ENCODE results near the gene HRH1. TPM values are rescaled to one million over a fixed set of nuclear protein-coding genes. Genes with fewer than 3 reads are reported as not detected.

The HRH1 gene
- total and polyA plus RNA-seq, 12 donors = 0.24 to 6.5 (median 2.2) TPM

GRCh38 chr3:11195201-11195600 is 40.9 kb downstream of the HRH1 start:
- peak in 1 of 7 donors; percentile 73 for DNase-seq
- intact Hi-C loops (cut with DNase I) = no loop called here
- WGBS, 4 donors = 9 to 41% (median 37%) methylated on average over 2 to 5 of the region's 5 CpGs
- no peak for TF ChIP-seq CTCF (IDR thresholded peaks at IDR 0.05)
- no peak for TF ChIP-seq POLR2A (IDR thresholded peaks at IDR 0.05)
- H3K9me3 ChIP-seq (replicated peaks in 1 of 3) = no peaks in the 10 kb centered on the region
- no peak overlapping the region for H3K27ac ChIP-seq
- peaks cover 0 to 13% of the 10 kb centered on the region in 2 donors for H3K4me1 ChIP-seq (replicated peaks in 1 of 2)
- no peak overlapping the region for H3K4me3 ChIP-seq
- H3K27me3 ChIP-seq = no peaks in the 10 kb centered on the region
- H3K36me3 ChIP-seq (replicated peaks in 1 of 2) = no peaks in the 10 kb centered on the region

- Histone ChIP-seq H3K4me1 (replicated peaks in 1 of 2) (peaks cover 0 to 17% of the 10 kb centered on the region in 2 donors), H3K27ac (no peak overlapping the region), H3K4me3 (no peak overlapping the region), H3K9me3 (replicated peaks in 1 of 3) (no peaks in the 10 kb centered on the region), H3K27me3 (no peaks in the 10 kb centered on the region), H3K36me3 (replicated peaks in 1 of 2) (no peaks in the 10 kb centered on the region)
- intact Hi-C loops (cut with DNase I) = no loop called here
- TF ChIP-seq POLR2A (IDR thresholded peaks at IDR 0.05) = no peak
- TF ChIP-seq CTCF (IDR thresholded peaks at IDR 0.05) = no peak
- no peak for DNase-seq
- WGBS, 4 donors = 47 to 58% (median 52%) methylated on average over 8 to 10 of the region's 10 CpGs
Measured at GRCh38 chr3:11195721-11196332, 41.5 kb downstream of the HRH1 start.

GRCh38 chr3:11197484-11197883 is 43.2 kb downstream of the HRH1 start:
- Histone ChIP-seq H3K27me3 (no peaks in the 10 kb centered on the region), H3K9me3 (replicated peaks in 1 of 3) (no peaks in the 10 kb centered on the region), H3K4me1 (replicated peaks in 1 of 2) (peaks cover 0 to 19% of the 10 kb centered on the region in 2 donors), H3K4me3 (no peak overlapping the region), H3K27ac (no peak overlapping the region), H3K36me3 (replicated peaks in 1 of 2) (no peaks in the 10 kb centered on the region)
- WGBS, 4 donors = 46 to 64% (median 57%) methylated on average over 1 of the region's 1 CpG
- no peak for DNase-seq
- TF ChIP-seq CTCF (IDR thresholded peaks at IDR 0.05) (no peak), POLR2A (IDR thresholded peaks at IDR 0.05) (no peak)
- intact Hi-C loops (cut with DNase I) = no loop called here

GRCh38 chr3:11198070-11198469 is 43.8 kb downstream of the HRH1 start:
- H3K4me1 ChIP-seq (replicated peaks in 1 of 2) = peaks cover 0 to 19% of the 10 kb centered on the region in 2 donors
- no peaks in the 10 kb centered on the region for H3K27me3 ChIP-seq
- WGBS, 4 donors = 60 to 68% (median 64%) methylated on average over 8 of the region's 8 CpGs
- no peak for DNase-seq
- no peaks in the 10 kb centered on the region for H3K9me3 ChIP-seq (replicated peaks in 1 of 3)
- TF ChIP-seq POLR2A (IDR thresholded peaks at IDR 0.05) = no peak
- no peak for TF ChIP-seq CTCF (IDR thresholded peaks at IDR 0.05)
- H3K27ac ChIP-seq = peak overlapping the region in 1 of 5 donors; percentile 3
- intact Hi-C loops (cut with DNase I) = no loop called here
- no peaks in the 10 kb centered on the region for H3K36me3 ChIP-seq (replicated peaks in 1 of 2)
- no peak overlapping the region for H3K4me3 ChIP-seq

All from adrenal gland (tissue), 12 donors.